GM19099 (cell line): ENCODE results near the gene NPPC.

Experiments
- POLR2A ChIP-seq: IDR thresholded peaks from 3 replicates; pipeline ENCODE4 v1.6.1; 2011; ENCODE audit warnings: low read depth; ENCODE audit not compliant: insufficient read length; ENCODE audit errors: extremely low read depth

Gene NPPC

GRCh38 chr2:231928901-231929725 lies 2.9 kb upstream of the NPPC start:
- TF ChIP-seq POLR2A: no peak

DNA sequence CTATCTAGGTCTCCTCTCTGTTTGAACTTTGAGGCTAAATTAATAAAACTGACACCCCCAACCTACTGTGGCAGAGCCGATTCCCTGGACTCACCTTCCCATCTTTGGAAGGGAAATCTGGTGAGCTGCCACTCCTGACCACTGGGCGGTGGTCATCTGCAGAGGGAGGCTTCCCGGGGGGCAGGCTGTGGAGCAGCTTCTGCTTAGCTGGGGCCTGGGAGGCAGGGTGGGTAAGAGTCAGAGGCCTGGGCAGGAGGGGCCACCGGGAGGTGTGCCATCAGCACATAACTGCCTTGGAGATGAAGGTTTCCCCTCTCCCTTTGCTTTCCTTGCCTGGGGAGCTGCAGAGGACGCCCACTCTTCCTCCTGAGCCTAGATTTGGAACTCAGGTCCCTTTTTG lies 2.3 kb upstream of the NPPC start:
- TF ChIP-seq POLR2A: no peak

GRCh38 chr2:231927566-231927890 lies 1.3 kb upstream of the NPPC start:
- no peak for TF ChIP-seq POLR2A

DNA sequence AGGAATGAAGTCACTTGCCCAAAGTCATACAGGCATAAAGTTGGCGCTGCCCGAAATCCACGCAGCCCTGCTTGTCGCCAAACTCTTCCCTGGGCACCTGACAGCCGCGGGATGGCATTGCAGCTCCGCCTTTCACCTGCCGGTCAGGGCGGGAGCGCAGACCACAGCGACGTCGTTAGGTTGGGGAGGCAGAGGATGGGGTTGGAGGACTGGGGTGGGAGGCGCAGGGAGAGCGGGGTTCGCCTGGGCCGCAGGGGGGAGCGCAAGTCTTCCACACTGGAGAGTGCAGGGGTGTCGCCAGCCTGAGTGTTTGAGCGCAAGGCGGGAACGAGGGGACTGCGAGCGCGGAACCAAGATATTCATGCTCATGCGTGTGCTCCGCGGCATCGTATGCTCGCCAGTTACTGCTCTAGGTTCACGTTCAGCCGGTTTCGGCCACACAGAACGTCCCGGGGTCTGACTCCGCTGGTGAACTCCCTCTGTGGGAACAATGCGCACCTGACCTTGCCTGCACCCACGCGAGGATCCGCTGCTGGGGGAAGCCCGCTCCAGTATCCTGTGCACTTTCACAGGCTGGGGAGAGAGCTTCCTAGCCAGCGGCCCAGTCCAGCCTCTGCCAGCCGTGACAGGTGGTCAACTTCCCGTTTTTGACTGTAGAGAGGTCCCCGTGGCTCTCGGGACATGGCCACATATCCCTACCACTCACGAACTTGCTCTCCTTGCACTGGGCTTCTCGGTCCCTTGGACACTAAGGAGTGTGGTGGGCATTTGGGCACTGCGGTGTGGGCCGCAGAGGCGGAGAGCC lies 767 bp upstream of the NPPC start:
- no peak for TF ChIP-seq POLR2A

DNA sequence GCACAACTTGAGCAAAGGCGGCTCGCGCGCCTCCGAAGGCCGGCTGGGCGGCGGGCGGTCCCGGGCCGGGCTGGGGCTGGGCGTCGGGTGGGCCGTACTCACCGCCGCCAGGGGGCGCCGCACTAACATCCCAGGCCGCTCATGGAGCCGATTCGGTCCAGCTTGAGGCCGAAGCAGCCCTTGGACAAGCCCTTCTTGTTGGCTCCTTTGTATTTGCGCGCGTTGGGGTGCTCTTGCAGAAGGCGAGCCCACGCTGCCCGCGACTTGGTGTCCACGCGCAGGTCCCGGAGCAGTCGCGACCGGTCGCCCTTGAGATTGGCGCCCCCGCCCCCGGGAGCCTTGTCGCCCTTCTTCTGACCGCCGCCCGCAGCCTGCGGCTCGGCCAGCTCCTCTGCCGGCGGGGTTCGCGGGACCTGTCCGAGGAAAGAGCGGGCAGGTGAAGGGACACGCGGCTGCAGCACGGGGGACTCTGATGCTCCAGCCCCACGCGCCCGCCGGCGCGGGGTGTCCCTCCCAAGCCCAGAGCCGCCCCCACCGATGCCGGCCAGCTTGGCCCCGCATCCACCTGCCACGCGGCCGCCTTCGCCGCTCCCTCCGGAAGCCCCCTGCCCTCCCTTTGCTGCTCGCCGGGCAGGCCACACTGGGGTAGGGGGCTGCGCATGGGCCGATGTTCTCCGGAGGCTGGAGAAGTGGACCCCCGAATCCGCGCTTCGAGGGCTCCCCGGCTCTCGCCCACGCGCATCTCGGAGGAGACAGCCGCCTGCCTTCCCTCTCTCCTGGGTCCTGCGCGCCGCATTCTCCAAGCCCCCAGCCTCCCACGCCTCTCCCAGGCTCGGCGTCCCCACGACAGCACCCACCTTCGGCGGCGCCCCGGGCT lies 655 bp downstream of the NPPC start:
- TF ChIP-seq POLR2A: no peak

GRCh38 chr2:231924889-231925275 lies 1.3 kb downstream of the NPPC start:
- no peak for TF ChIP-seq POLR2A

DNA sequence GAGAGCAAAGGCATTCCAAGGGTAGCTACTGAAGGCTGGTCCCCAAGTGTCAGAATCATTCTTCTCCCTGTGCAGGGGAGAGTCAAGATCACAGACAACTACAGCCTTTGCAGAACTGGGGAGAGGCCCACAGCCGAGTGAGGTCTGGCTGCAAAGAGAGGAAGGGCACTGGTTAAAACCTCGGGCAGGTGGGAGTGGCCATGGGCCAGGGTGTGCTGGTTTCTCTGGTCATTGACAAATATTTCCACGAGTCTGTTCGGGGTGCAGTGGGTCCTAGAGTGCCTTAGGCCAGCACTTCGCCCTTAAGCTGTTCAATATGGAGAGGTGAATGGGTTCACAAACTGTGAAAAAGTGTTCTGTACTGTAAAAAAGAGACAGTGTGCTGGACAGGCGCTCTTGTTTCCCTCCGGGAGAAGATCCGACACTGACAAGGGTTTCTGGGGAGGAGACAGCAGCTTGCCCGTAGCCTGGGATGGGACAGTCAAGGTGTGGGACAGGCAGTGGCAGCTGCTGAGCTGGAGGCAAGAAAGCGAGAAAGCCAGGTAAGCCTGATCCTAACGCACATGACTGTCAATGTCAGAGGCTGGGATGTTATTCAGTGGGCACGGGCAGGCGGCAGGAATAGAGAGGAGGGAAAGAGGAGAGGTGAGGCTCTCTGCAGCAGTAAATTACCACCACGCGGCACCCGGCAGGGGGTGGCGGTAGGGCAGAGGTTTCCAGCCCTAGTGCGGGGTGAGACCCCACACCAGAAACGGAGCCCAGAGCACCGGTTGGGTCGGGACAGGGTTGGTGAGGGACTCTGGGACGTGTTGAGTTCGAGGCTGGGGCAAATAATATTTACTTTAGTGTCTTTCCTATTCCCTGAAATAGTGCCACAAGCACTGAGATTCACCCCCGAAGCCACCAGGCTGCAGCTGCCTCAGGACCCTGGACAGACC lies 2.0 kb downstream of the NPPC start:
- TF ChIP-seq POLR2A: no peak

- no peak for TF ChIP-seq POLR2A
Observed at GRCh38 chr2:231923010-231923344, 3.2 kb downstream of the NPPC start.

GRCh38 chr2:231922311-231923009 lies 3.7 kb downstream of the NPPC start:
- no peak for TF ChIP-seq POLR2A

DNA sequence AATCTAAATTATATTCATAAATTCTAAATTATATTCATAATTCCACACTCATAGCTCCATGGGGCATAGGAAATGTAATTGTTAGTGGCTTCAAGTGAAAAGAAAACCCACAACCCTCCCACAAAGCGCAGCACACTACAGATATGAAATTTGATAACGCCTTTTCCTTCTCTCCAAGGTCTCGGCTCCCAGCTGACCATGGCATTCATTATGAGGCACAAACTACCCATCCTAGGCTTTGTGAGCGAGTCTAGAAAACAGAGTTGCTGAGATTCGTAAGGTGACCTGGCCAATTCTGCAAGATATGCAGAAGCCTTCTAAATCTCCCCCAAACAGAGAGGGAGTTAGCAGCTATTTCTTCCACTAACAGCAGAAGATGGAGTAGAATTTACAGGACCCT lies 5.4 kb downstream of the NPPC start:
- TF ChIP-seq POLR2A: no peak

DNA sequence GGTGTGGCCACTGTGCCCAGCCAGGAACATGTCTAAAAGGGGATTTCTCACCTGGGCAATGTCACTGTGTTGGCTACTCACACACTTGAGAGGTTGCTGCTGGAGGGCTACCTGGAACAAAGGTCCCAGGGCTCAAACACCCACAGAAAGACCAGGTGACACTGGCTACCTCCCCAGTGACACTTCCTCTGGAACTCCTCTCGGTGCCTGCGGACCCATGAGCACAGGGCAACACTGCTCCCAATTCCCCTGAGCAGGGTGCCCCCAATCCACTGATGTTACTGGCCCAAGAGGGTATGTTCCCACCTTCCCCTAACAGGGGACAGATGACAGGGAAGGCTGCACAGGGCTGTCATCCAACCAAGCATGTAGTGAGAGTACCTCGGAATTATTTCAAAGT lies 5.8 kb downstream of the NPPC start:
- no peak for TF ChIP-seq POLR2A

- TF ChIP-seq POLR2A: no peak
Observed at GRCh38 chr2:231919341-231920035, 6.7 kb downstream of the NPPC start.
